PC-9 (cell line): ENCODE results near the gene PIP5K1B. TPM values are rescaled to one million over a fixed set of nuclear protein-coding genes. Genes with fewer than 3 reads are reported as not detected.

Experiments used
- BruUV-seq: library from RNA; stranded (reverse); fragments of 400-500 nt; replicated peaks from 2 replicates; lab custom pipeline; 2021; lab: Mats Ljungman, UMichigan
- CTCF ChIA-PET: fragments of 300-600 bp; sonication (Branson Sonifier 250); formaldehyde crosslinking; loops from one replicate; lab custom pipeline; 2022; ENCODE audit warnings: antibody characterized with exemption; lab: Charles Lee
- POLR2A ChIA-PET: fragments of 300-600 bp; sonication (Branson Sonifier 250); formaldehyde crosslinking; loops from one replicate; lab custom pipeline; 2022; ENCODE audit warnings: antibody characterized with exemption; ENCODE audit not compliant: unreplicated experiment; lab: Charles Lee
- DNase-seq, 2 experiments: peaks; one replicate each; pipeline versions ENCODE4 v3.0.0 to v3.0.0-alpha.2; 2015 to 2022; ENCODE audit warnings: mixed read lengths in 1 of 2
- H2AFZ ChIP-seq: fragments of 200-600 bp; sonication (generic); 2 replicates; pipeline ENCODE4 v1.8.1; 2017; ENCODE audit warnings: antibody characterized with exemption
- H3F3A ChIP-seq: fragments of 200-600 bp; sonication (generic); 2 replicates; pipeline ENCODE4 v1.8.1; 2017; ENCODE audit warnings: antibody characterized with exemption, mild to moderate bottlenecking, low read depth; ENCODE audit not compliant: insufficient read depth
- H3K27ac ChIP-seq: fragments of 200-600 bp; sonication (generic); 2 replicates; pipeline ENCODE4 v1.6.1; 2016; ENCODE audit warnings: mixed run types
- H3K27me3 ChIP-seq: fragments of 200-600 bp; sonication (generic); 2 replicates; pipeline ENCODE4 v1.6.1; 2016; ENCODE audit warnings: low read depth, mixed run types; ENCODE audit not compliant: insufficient read depth
- H3K36me3 ChIP-seq: fragments of 200-600 bp; sonication (generic); 2 replicates; pipeline ENCODE4 v1.6.1; 2016; ENCODE audit warnings: low read depth, mixed run types
- H3K4me1 ChIP-seq: fragments of 200-600 bp; sonication (generic); replicated peaks from 2 replicates; pipeline ENCODE4 v1.6.1; 2016; ENCODE audit warnings: mixed run types; ENCODE audit not compliant: insufficient read depth
- H3K4me2 ChIP-seq: fragments of 200-600 bp; sonication (generic); 2 replicates; pipeline ENCODE4 v1.6.1; 2017; ENCODE audit warnings: mixed run types
- H3K4me3 ChIP-seq: fragments of 200-600 bp; sonication (generic); 2 replicates; pipeline ENCODE4 v1.6.1; 2016; ENCODE audit warnings: mixed run types
- H3K79me2 ChIP-seq: fragments of 200-600 bp; sonication (generic); 2 replicates; pipeline ENCODE4 v1.6.1; 2017; ENCODE audit warnings: low read depth, mixed run types
- H3K9me2 ChIP-seq: fragments of 200-600 bp; sonication (generic); 2 replicates; pipeline ENCODE4 v1.8.1; 2017; ENCODE audit warnings: mild to moderate bottlenecking; ENCODE audit not compliant: insufficient read depth
- H3K9me3 ChIP-seq: fragments of 200-600 bp; sonication (generic); 2 replicates; pipeline ENCODE4 v1.8.1; 2016; ENCODE audit warnings: low read depth; ENCODE audit not compliant: insufficient read depth
- H4K20me1 ChIP-seq: fragments of 200-600 bp; sonication (generic); 2 replicates; pipeline ENCODE4 v1.8.1; 2017; ENCODE audit not compliant: insufficient read depth
- CTCF ChIP-seq: fragments of 200-600 bp; sonication (generic); conservative IDR thresholded peaks from 2 replicates; pipeline ENCODE4 v1.6.1; 2017; ENCODE audit warnings: mixed run types, antibody characterized with exemption, mild to moderate bottlenecking, moderate library complexity
- EZH2 ChIP-seq: fragments of 200-600 bp; sonication (generic); IDR thresholded peaks from 2 replicates; pipeline ENCODE4 v1.8.0; 2017; ENCODE audit warnings: antibody characterized with exemption, low read depth
- intact Hi-C: fragments of 100-400 bp; cut with micrococcal nuclease; formaldehyde crosslinking; loops from one replicate; pipeline ENCODE4 v1.10.0; 2022; ENCODE audit not compliant: unreplicated experiment
- total RNA-seq: library from RNA; stranded (reverse); gene quantifications from 2 replicates; pipeline ENCODE4 v1.2.3, GENCODE V29; 2021

The PIP5K1B gene
- total RNA-seq, 1 experiment from 2014 or later: not detected

GRCh38 chr9:68842568-68842967 lies 137.5 kb downstream of the PIP5K1B start:
- Histone ChIP-seq H3F3A (no peaks in the 10 kb centered on the region), H3K9me3 (no peaks in the 10 kb centered on the region), H3K27me3 (peaks cover 41% of the 10 kb centered on the region), H3K79me2 (no peaks in the 10 kb centered on the region), H3K4me1 (no peaks in the 10 kb centered on the region), H3K9me2 (no peaks in the 10 kb centered on the region), H2AFZ (no peak overlapping the region), H3K36me3 (no peaks in the 10 kb centered on the region), H4K20me1 (no peaks in the 10 kb centered on the region), H3K4me2 (no peak overlapping the region), H3K4me3 (no peak overlapping the region), H3K27ac (no peak overlapping the region)
- intact Hi-C loops: loop anchor here (10.0 kb wide), 1 partner anchor 258 kb away; no protein-coding TSS in a partner anchor
- ChIA-PET POLR2A (interaction anchor here (0.7 kb wide), 1 partner anchor 738 kb away, joined by 3 read pairs; no protein-coding TSS in a partner anchor), CTCF (no interaction called here)
- BruUV-seq: no TSS peak
- no peak for DNase-seq
- TF ChIP-seq CTCF: no peak
- TF ChIP-seq EZH2: no peak

GRCh38 chr9:68843239-68843638 lies 138.2 kb downstream of the PIP5K1B start:
- Histone ChIP-seq H3F3A (no peaks in the 10 kb centered on the region), H3K27me3 (peaks cover 41% of the 10 kb centered on the region), H3K4me1 (no peaks in the 10 kb centered on the region), H3K27ac (no peak overlapping the region), H3K9me2 (no peaks in the 10 kb centered on the region), H3K9me3 (no peaks in the 10 kb centered on the region), H3K36me3 (no peaks in the 10 kb centered on the region), H3K4me3 (no peak overlapping the region), H3K4me2 (no peak overlapping the region), H4K20me1 (no peaks in the 10 kb centered on the region), H3K79me2 (no peaks in the 10 kb centered on the region), H2AFZ (no peak overlapping the region)
- TF ChIP-seq EZH2 (no peak), CTCF (no peak)
- POLR2A ChIA-PET: no interaction called here
- CTCF ChIA-PET: no interaction called here
- intact Hi-C loops: loop anchor here (10.0 kb wide), 1 partner anchor 258 kb away; no protein-coding TSS in a partner anchor
- BruUV-seq: no TSS peak
- no peak for DNase-seq

GRCh38 chr9:68844157-68844556 lies 139.1 kb downstream of the PIP5K1B start:
- no peak overlapping the region for H3K4me3 ChIP-seq
- no peak overlapping the region for H3K27ac ChIP-seq
- DNase-seq: no peak
- H4K20me1 ChIP-seq: no peaks in the 10 kb centered on the region
- H3K79me2 ChIP-seq: no peaks in the 10 kb centered on the region
- TF ChIP-seq EZH2 (no peak), CTCF (no peak)
- no peaks in the 10 kb centered on the region for H3K9me2 ChIP-seq
- ChIA-PET POLR2A (no interaction called here), CTCF (no interaction called here)
- H3K4me1 ChIP-seq: no peaks in the 10 kb centered on the region
- no peak overlapping the region for H3K4me2 ChIP-seq
- no peaks in the 10 kb centered on the region for H3F3A ChIP-seq
- H3K9me3 ChIP-seq: no peaks in the 10 kb centered on the region
- H3K36me3 ChIP-seq: no peaks in the 10 kb centered on the region
- BruUV-seq: no TSS peak
- H2AFZ ChIP-seq: no peak overlapping the region
- H3K27me3 ChIP-seq: peaks cover 36% of the 10 kb centered on the region
- intact Hi-C loops: loop anchor here (10.0 kb wide), 1 partner anchor 259 kb away; no protein-coding TSS in a partner anchor
